ENCODE results near the gene APOC4. TPM values are rescaled to one million over a fixed set of nuclear protein-coding genes. Genes with fewer than 3 reads are reported as not detected.
"Not testable (repeated sequence)": the region's sequence is repeated elsewhere in the genome, so short reads cannot be mapped to it uniquely, and the experiment has no call there.

APOC4 gene, protein sequence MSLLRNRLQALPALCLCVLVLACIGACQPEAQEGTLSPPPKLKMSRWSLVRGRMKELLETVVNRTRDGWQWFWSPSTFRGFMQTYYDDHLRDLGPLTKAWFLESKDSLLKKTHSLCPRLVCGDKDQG
- total RNA-seq (ENCODE audit: insufficient read depth, low replicate concordance) = not detected

DNA sequence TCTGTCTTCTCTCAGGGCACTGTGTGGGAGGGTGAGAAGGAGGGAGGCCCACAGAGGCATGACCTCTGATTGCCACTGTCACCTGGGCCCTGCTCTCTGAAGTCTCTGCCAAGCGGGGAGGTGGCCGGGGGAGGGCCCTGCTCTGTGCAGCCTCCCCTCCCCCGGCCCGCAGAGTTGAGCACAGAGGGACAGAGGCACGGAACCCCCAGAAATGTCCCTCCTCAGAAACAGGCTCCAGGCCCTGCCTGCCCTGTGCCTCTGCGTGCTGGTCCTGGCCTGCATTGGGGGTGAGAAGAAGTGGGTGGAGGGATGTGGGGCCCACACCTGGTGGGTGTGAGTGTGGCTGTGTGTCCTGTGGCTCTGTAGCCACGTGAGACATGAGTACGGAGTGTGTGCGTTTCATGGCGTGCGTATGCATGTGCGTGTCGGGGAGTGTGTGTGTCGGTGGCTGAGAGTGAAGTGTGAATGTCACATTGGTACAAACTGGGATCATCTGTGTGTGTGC, at the start of gene APOC4:
APOC4 (plus strand) TSS at position 171 of the 505 bp plus-strand sequence; CDS start at position 212, 41 bp downstream.
- no peak for DNase-seq (ENCODE audit: low spot score)

DNA sequence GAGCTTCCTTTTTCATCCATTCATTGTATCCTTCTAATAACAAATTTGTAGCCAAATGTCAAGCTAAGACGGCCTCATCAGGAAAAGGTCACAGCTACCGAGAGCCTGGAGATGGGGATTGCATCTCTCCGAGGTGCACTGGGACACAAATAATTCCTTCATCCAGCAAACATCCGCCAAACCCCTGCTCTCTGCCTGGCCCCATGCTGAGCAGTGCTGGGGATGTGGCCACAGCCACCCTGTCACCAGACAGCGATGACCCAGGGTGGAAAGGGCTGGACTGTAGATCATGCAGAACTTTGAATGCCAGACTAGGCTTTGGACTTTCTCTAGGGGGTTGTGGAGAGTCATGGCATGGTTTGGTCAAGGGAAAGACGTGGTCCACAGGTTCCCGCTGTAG, 49.1 kb upstream of the APOC4 start:
- DNase-seq (ENCODE audit: low spot score) = no peak

DNA sequence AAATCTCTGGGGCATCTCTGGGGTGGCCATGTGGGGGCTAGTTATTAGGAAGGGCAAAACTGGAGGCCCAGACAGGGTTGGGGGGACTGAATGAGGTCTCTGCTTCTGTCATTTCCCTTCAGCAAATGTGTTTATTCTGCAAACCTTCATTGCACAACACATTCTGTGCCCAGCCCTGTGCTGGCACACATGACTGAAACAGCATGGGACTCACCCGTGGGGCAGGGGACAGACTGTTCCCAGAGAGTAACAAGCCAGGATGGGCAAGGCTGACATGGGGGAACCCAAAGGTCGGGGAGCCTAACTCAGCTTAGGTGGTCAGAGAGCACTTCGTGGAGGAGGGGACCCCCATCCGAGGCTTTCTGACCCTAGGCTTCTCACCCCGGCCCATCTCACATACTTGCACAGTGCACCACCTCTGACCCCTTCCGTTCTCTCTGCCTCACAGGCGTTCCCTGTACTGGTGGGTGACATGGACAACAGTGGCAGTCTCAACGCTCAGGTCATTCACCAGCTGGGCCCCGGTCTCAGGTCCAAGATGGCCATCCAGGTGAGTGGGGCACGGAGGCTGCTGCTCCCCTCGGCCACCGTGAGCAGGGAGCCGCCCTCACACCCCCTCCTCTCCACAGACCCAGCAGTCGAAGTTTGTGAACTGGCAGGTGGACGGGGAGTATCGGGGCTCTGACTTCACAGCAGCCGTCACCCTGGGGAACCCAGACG, 48.5 kb upstream of the APOC4 start:
- no peak for DNase-seq (ENCODE audit: low spot score)

DNA sequence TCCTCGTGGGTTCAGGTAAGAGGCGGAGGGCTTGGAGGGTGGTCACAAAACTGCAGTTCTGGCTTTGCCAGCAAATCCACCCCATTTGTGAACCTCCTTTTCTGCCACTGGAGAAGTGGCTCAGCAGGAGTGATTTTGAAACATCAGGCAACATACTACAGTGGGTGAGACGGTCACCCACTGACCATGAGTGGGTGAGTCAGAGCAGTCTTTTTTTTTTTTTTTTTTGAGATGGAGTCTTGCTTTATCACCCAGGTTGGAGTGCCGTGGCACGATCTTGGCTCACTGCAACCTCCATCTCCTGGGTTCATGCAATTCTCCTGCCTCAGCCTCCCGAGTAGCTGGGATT, 48.0 kb upstream of the APOC4 start:
- DNase-seq (ENCODE audit: low spot score) = no peak

DNA sequence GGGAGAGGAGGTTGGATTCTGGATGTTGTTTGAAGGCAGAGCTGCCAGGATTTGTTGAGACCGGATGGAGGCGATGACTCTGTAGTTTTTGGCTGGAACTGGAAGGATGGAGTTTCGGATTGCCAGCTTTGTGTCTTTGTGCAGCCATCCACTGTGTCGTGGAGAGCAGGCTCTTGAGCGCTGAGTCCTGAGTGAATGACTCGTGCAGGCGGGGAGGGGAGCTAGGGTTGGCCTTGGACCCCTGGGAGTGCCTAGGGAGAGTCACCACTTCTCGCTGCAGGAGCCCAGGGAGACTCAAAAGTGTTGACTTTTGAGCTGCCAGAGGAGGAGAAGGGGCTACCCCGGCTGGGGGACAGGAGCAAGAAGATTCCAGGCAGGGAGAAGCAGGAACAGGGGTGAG, 47.1 kb upstream of the APOC4 start:
- no peak for DNase-seq (ENCODE audit: low spot score)

DNA sequence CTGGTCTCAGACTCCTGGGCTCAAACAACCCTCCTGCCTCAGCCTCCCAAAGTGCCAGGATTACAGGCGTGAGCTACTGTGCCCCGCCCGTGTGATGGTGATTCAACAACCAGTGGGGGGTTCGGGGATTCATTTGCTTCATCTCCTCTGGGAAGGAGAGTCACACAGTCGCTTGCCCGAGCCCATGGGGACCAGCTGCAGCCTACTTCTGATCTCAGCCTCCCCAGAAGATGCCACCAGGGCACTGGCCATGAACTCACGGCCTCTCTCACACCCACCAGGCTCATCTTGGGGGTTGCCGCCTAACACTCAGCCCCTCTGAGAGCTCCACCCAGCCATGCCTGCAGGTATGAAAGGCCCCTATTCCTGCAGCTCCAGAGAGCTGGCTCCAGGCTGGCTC, 44.2 kb upstream of the APOC4 start:
- DNase-seq (ENCODE audit: low spot score) = no peak

DNA sequence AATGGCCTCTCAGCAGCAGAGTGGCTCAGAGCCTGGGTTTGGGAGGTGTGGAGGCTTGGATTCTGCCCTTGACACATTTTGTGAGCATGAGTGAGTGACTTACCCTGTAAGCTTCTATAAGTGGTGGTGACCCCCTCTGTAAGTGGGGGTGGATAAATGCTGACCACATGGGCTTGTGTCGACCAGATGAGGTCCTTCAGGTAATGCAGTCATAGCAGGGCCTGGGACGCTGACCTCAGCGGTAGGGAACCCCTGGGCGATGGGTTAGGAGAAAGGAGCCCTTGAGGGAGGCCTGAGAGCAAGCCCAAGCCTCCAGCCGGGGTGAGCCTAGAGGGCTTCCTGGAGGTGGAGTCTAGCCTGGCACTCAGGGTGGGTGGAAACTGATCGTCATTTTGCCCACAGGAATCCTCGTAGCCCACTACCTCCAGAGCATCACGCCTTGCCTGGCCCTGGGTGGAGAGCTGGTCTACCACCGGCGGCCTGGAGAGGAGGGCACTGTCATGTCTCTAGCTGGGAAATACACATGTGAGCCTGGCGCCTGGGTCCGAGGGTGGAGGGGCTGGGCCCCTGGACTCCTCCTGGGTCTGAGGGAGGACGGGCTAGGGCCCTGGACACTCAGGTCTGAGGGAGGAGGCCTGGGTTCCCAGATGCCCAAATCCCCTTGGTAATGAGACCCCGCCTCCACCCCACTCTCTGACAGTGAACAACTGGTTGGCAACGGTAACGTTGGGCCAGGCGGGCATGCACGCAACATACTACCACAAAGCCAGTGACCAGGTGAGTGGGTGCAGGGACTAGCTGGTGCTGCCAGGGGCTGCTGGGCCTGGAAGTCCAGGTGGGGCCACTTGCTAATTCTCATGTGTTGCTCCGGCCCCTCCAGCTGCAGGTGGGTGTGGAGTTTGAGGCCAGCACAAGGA, 41.5 kb upstream of the APOC4 start:
- no peak for DNase-seq (ENCODE audit: low spot score)

DNA sequence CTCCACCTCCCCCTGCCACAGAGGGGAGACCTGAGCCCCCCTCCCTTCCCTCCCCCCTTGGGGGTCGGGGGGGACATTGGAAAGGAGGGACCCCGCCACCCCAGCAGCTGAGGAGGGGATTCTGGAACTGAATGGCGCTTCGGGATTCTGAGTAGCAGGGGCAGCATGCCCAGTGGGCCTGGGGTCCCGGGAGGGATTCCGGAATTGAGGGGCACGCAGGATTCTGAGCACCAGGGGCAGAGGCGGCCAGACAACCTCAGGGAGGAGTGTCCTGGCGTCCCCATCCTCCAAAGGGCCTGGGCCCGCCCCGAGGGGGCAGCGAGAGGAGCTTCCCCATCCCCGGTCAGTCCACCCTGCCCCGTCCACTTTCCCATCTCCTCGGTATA, 38.8 kb upstream of the APOC4 start:
- DNase-seq (ENCODE audit: low spot score) = no peak

DNA sequence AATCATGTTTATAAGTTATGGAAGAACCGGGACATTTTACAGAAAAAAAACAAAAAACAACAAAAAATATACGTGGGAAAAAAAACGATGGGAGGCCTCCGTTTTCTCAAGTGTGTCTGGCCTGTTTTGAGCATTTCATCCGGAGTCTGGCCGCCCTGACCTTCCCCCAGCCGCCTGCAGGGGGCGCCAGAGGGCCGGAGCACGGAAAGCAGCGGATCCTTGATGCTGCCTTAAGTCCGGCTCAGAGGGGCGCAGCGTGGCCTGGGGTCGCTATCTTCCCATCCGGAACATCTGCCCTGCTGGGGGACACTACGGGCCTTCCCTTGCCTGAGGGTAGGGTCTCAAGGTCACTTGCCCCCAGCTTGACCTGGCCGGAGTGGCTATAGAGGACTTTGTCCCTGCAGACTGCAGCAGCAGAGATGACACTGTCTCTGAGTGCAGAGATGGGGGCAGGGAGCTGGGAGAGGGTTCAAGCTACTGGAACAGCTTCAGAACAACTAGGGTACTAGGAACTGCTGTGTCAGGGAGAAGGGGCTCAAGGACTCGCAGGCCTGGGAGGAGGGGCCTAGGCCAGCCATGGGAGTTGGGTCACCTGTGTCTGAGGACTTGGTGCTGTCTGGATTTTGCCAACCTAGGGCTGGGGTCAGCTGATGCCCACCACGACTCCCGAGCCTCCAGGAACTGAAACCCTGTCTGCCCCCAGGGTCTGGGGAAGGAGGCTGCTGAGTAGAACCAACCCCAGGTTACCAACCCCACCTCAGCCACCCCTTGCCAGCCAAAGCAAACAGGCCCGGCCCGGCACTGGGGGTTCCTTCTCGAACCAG, 38.2 kb upstream of the APOC4 start:
- peak; percentile 69 for DNase-seq (ENCODE audit: low spot score)

DNA sequence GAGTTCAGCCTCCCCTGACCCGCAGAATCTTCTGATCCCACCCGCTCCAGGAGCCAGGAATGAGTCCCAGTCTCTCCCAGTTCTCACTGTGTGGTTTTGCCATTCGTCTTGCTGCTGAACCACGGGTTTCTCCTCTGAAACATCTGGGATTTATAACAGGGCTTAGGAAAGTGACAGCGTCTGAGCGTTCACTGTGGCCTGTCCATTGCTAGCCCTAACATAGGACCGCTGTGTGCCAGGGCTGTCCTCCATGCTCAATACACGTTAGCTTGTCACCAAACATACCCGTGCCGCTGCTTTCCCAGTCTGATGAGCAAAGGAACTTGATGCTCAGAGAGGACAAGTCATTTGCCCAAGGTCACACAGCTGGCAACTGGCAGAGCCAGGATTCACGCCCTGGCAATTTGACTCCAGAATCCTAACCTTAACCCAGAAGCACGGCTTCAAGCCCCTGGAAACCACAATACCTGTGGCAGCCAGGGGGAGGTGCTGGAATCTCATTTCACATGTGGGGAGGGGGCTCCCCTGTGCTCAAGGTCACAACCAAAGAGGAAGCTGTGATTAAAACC, 37.5 kb upstream of the APOC4 start:
- peak; percentile 29 for DNase-seq (ENCODE audit: low spot score)

DNA sequence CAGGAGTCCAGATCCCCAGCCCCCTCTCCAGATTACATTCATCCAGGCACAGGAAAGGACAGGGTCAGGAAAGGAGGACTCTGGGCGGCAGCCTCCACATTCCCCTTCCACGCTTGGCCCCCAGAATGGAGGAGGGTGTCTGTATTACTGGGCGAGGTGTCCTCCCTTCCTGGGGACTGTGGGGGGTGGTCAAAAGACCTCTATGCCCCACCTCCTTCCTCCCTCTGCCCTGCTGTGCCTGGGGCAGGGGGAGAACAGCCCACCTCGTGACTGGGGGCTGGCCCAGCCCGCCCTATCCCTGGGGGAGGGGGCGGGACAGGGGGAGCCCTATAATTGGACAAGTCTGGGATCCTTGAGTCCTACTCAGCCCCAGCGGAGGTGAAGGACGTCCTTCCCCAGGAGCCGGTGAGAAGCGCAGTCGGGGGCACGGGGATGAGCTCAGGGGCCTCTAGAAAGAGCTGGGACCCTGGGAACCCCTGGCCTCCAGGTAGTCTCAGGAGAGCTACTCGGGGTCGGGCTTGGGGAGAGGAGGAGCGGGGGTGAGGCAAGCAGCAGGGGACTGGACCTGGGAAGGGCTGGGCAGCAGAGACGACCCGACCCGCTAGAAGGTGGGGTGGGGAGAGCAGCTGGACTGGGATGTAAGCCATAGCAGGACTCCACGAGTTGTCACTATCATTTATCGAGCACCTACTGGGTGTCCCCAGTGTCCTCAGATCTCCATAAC, 36.4 kb upstream of the APOC4 start, which contains the start of gene APOE:
APOE (plus strand) TSS at position 360 of the 724 bp plus-strand sequence. CDS start 829 bp downstream, outside the sequence.
- DNase-seq (ENCODE audit: low spot score) = peak; percentile 64

DNA sequence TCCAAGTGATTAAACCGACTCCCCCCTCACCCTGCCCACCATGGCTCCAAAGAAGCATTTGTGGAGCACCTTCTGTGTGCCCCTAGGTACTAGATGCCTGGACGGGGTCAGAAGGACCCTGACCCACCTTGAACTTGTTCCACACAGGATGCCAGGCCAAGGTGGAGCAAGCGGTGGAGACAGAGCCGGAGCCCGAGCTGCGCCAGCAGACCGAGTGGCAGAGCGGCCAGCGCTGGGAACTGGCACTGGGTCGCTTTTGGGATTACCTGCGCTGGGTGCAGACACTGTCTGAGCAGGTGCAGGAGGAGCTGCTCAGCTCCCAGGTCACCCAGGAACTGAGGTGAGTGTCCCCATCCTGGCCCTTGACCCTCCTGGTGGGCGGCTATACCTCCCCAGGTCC, 34.4 kb upstream of the APOC4 start:
- no peak for DNase-seq (ENCODE audit: low spot score)

DNA sequence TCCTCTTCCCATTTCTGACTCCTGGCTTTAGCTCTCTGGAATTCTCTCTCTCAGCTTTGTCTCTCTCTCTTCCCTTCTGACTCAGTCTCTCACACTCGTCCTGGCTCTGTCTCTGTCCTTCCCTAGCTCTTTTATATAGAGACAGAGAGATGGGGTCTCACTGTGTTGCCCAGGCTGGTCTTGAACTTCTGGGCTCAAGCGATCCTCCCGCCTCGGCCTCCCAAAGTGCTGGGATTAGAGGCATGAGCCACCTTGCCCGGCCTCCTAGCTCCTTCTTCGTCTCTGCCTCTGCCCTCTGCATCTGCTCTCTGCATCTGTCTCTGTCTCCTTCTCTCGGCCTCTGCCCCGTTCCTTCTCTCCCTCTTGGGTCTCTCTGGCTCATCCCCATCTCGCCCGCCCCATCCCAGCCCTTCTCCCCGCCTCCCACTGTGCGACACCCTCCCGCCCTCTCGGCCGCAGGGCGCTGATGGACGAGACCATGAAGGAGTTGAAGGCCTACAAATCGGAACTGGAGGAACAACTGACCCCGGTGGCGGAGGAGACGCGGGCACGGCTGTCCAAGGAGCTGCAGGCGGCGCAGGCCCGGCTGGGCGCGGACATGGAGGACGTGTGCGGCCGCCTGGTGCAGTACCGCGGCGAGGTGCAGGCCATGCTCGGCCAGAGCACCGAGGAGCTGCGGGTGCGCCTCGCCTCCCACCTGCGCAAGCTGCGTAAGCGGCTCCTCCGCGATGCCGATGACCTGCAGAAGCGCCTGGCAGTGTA, 33.8 kb upstream of the APOC4 start:
- DNase-seq (ENCODE audit: low spot score) = no peak

DNA sequence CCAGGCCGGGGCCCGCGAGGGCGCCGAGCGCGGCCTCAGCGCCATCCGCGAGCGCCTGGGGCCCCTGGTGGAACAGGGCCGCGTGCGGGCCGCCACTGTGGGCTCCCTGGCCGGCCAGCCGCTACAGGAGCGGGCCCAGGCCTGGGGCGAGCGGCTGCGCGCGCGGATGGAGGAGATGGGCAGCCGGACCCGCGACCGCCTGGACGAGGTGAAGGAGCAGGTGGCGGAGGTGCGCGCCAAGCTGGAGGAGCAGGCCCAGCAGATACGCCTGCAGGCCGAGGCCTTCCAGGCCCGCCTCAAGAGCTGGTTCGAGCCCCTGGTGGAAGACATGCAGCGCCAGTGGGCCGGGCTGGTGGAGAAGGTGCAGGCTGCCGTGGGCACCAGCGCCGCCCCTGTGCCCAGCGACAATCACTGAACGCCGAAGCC, 33.2 kb upstream of the APOC4 start:
- no peak for DNase-seq (ENCODE audit: low spot score)

DNA sequence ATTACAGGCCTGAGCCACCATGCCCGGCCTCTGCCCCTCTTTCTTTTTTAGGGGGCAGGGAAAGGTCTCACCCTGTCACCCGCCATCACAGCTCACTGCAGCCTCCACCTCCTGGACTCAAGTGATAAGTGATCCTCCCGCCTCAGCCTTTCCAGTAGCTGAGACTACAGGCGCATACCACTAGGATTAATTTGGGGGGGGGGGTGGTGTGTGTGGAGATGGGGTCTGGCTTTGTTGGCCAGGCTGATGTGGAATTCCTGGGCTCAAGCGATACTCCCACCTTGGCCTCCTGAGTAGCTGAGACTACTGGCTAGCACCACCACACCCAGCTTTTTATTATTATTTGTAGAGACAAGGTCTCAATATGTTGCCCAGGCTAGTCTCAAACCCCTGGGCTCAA, 32.3 kb upstream of the APOC4 start:
- DNase-seq (ENCODE audit: low spot score) = no peak

DNA sequence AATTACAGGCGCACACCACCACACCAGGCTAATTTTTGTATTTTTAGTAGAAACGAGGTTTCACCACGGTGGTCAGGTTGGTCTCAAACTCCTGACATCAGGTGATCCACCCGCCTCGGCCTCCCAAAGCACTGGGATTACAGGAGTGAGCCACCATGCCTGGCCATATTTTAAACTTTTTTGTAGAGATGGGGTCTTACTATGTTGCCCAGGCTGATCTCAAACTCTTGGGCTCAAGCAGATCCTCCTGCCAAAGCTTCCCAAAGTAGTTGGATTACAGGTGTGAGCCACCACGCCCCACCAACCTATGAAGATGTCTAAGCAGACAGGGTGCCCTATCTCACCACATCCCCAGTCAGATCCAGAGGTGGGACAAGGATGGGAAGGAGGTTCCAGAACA, 30.1 kb upstream of the APOC4 start:
- DNase-seq (ENCODE audit: low spot score) = not testable (repeated sequence)

DNA sequence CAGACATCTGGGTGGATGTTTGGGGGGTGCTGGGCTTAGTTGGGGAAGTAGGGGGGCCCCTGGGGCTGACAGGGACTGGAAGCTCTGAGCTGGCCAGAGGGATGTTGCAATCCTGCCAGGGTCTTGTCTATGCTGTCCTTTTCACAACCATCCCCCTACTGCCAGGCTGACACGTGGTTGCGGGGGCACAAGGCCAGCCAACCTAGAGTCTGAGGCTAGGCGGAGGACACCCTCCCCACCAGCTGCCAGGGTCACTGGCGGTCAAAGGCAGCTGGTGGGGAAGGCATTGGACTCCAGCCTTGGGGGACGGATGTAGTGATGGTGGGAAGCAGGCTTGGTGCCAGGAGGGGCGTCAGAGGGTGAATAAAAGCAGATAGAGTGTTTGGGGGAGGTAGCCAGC, 29.2 kb upstream of the APOC4 start:
- DNase-seq (ENCODE audit: low spot score) = peak; percentile 58

DNA sequence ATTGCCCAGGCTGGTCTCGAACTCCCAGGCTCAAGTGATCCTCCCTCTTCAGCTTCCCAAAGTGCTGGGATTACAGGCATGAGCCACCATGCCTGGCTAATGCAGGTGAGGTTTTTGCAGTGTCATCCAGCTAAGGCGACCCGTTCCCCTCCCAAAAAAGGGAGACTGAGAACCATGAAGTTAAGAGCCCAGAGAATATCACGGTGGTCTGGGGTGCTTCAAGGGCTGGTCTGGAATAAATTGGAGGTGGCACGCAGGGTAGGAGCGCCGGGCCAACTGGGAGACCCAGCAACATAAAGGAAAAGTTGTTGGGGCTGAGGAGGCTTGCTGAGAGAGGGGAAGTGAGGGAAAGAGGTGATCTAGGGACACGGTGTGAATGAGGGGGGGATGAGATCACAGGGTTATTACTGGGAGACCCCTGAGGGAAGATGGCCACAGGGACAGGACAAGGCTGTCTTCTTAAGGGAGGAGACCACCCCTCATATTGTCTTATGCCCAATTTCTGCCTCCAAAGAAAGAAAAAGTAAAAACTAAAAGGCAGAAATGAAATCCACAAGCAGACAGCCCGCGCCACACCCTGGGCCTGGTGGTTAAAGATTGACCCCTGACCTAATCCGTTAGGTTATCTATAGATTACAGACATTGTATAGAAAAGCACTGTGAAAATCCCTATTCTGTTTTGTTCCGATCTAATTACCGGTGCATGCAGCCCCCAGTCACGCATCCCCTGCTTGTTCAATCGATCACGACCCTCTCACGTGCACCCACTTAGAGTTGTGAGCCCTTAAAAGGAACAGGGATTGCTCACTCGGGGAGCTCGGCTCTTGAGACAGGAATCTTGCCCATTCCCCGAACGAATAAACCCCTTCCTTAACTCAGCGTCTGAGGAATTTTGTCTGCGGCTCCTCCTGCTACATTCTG, 28.3 kb upstream of the APOC4 start:
- peak; percentile 37 for DNase-seq (ENCODE audit: low spot score)

Measured in umbilical cord (tissue), 2 donors.